Kidney glomerular epithelial cell (primary cell): ENCODE measurements around the gene PTCH1.

Experiments
- DNase-seq: peaks from one replicate; lab custom pipeline; 2025; lab: John Stamatoyannopoulos, UW

The PTCH1 gene

GRCh38 chr9:95440447-95440846, 76.3 kb downstream of the PTCH1 start:
- no peak for DNase-seq

DNA sequence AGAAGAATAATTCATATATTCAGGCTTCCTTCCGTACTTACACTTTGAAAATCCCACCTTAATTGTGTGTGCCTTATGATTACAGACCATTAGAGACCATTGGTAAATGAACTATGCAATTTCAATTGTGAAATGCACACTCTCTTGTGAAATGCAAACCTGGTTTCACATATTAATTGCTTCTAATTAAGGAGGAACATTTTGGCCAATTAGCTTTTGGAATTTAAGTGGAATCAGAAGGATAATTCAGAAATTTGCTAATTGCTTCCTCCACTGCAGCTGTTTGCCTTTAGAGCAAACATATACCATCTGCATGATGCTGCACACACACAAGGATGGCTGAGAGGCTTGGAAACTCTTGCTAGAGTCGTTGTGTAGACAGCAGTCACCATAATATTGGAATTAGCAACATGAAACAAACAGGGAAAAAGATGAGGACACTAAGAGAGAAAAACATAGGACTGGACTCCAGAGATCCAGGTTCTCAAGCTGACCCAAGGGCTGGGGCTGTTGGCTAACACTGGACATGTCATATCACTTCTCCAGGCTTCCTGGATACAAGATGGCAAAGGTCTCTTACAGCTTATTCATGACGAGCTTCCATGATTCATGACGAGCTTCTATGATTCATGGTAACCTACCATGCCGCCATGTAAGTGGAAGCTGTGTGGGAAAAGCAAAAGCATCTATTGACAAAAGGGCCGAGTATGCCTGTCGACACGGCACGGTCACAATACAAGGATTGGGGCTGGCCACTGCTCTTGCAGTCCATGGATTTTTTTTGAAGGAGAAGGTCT, 78.0 kb downstream of the PTCH1 start:
- no peak for DNase-seq

DNA sequence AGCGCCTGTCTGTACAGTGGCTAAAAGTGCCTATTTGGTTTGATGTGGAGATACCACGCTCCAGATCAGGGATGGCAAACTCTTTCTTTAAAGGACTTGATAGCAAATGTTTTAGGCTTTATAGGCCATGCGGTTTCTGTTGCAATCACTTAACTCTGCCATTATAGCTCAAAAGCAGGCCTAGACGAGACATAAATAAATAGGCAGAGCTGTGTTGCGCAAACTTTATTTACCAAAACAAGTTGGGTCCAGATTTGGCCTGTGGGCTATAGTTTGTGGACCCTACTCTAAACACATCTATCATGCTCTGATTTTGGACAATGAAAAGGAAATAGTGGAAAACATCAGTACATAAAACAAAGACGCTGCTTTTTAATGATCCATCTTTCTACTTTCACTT, 79.2 kb downstream of the PTCH1 start:
- no peak for DNase-seq

GRCh38 chr9:95436416-95436815, 80.4 kb downstream of the PTCH1 start:
- no peak for DNase-seq

GRCh38 chr9:95435074-95435728, 81.6 kb downstream of the PTCH1 start:
- DNase-seq = no peak

- no peak for DNase-seq
Observed at GRCh38 chr9:95434116-95435073, 82.4 kb downstream of the PTCH1 start.

GRCh38 chr9:95433096-95433819, 83.5 kb downstream of the PTCH1 start:
- DNase-seq = no peak

GRCh38 chr9:95431286-95431685, 85.5 kb downstream of the PTCH1 start:
- no peak for DNase-seq

DNA sequence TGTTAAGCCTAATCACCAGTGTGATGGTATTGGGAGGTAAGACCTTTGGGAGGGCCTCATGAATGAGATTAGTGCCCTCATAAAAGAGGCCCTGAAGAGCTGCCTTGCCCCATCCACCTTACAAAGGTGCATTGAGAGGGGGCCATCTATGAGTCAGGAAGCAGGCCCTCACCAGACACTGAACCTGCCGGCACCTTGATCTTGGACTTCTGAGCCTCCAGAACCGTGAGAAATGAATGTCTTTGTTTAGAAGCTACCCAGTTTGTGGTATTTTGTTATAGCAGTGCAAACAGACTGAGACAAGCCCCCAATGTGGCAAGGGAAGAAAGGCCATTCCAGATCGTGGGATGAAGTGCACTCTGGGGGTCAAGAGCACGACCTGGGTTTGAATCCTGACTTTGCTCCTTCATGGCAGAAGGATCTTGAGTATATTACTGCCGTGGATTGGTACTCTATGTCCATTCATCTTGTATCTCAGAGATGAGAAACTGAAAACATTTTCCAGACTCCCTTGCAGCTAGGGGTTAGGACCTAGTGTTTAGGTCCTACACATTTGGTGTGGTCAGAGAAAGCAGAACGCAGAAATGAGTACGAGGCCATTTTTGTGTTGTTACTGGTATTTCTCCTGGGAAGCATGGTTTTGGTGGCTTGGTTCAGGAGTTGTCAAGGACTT, 86.7 kb downstream of the PTCH1 start:
- no peak for DNase-seq

DNA sequence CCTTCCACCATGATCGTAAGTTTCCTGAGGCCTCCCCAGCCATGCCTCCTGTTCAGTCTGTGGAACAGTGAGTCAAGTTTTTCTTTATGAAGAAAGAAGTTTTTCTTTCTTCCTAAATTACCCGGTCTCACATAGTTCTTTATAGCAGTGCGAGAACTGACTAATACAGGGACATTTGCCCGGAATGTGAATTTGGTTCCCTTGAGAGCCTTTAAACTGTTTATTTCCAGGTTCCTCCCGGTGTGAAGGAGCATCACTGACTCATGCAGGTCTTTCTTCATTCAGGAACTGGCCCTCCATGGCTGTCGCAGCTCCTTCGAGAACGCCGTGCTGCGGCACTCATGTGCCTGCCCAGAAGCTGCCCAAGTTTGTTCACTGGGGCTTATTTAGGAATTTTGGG, 87.7 kb downstream of the PTCH1 start:
- DNase-seq = no peak

DNA sequence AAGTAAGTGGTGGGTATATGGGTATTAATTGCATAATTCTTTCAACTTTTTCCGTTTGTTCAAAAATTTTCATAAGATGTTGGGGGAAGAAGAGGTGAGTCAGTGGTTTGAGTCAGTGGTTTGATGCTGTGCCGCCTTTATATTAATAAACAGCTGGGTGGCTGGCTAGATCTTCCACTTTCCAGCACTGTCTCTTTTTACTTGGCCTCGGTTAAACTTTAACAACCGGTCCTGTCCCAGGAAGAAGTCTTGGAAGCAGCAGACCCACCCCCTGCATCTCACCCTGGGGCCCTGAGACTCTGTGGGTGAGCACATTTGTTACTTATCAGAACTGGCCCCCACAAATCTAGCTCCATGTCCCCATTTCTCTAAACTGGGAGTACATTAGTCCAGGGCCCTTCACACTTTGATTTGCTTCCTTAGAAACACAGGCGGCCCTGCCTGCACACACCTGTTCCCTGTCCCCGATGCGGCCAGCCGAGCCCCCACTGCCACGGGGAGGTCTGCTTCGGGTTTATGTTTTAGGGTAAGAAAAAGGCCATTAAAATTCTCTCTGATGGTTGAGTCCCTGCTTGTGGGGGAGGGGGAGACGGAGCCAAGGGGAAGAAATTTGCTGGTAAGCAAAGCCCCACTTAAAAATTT, 90.7 kb downstream of the PTCH1 start:
- peak; percentile 73 for DNase-seq

- DNase-seq = no peak
Observed at GRCh38 chr9:95422650-95423049, 94.1 kb downstream of the PTCH1 start.

GRCh38 chr9:95420518-95420917, 96.3 kb downstream of the PTCH1 start:
- no peak for DNase-seq

DNA sequence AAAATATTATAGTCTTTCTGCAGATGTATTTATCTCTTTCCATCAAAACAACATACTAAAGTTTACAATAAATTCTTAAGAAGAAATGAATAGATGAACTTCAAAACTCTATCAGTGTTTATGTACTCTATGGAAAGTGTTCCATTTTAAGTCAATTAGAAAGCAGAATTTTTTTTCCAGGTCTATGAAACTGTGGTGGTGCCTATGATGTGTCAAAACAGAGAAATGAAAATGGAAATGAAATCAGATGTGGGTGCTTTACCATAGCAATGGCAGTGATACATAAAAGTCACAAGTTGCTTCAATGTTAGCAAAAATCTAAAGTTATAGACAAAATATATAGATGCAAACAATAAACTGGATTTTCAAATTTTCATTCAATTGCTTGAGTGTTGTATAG, 97.3 kb downstream of the PTCH1 start:
- DNase-seq = no peak

GRCh38 chr9:95415158-95415557, 101.6 kb downstream of the PTCH1 start:
- DNase-seq = no peak

GRCh38 chr9:95413793-95414192, 103.0 kb downstream of the PTCH1 start:
- no peak for DNase-seq

DNA sequence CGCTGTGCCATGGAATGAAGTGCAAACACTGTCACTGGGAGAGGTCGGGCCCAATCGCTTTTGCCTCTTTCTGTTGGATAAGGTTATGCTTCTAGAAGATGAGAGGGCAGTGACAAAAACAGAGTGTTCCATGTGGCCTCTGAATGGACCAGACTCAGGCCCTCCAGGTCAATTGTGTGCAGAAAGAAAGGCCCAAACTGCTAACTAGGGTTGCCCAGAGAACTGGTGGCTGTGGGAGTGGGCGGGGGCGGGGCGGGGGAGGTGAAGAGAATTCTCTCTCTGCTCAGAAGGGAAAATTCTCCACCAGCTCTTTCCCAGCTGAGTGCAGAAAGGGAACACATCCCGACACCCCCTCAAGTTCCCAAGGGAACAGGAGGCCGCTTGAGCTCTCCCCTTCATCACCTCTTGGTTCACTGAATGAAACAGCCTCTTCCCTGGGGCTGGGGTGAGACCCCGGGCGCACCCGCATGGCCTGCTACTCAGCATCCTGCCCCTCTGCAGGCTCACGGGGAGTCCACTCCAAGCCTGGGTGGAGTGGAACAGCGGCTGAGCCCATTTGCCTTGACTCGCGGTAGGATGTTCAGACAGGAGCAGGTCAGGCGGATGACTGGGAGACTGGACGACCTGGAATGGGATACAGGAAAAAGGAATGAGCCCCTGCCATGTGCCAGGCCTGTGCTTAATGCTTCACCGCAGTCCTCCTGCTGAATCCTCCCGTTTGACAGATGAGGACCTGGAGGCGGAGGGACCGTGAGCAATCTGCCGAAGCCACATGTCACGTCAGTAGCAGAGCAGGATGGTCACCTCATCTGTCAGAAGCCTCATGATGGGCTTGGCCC, 105.5 kb downstream of the PTCH1 start:
- DNase-seq = no peak

GRCh38 chr9:95409650-95410426, 106.9 kb downstream of the PTCH1 start:
- DNase-seq = peak; percentile 7

DNA sequence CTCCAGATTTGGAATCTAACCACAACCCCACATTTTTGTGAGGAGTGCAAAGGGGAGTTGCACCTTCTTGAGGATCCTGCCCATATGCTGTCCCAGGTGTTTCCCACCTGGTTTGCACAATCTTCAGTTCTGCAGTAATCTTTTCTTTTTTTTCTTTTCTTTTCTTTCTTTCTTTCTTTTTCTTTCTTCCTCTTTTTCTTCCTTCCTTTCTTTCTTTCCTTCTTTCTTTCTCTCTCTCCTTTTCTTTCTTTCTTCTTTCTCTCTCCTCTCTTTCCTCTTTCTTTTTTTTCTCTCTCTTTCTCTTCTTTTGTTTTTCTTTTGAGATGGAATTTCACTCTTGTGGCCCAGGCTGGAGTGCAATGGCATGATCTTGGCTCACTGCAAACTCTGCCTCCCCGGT, 109.2 kb downstream of the PTCH1 start:
- DNase-seq = no peak
